Measurements from ENCODE around the gene WFIKKN1.

GRCh38 chr16:672371-672770 lies 41.6 kb downstream of the WFIKKN1 start:
- TF ChIP-seq POLR2A (IDR thresholded peaks at IDR 0.05): no peak
- TF ChIP-seq CTCF (IDR thresholded peaks at IDR 0.05): no peak
